ENCODE measurements around the gene USE1. TPM values are rescaled to one million over a fixed set of nuclear protein-coding genes. Genes with fewer than 3 reads are reported as not detected.

The USE1 gene
- total and polyA plus RNA-seq, 8 donors, result 23.1 to 40.9 (median 31.6) TPM

- no peak overlapping the region for H3K27ac ChIP-seq
- ATAC-seq, result no peak
- peak in 1 of 4 donors; percentile 77 for DNase-seq
- no peak for TF ChIP-seq CTCF (IDR thresholded peaks at IDR 0.05)
- peaks cover 0 to 66% of the 10 kb centered on the region in 2 donors for H3K36me3 ChIP-seq
- no peaks in the 10 kb centered on the region for H3K27me3 ChIP-seq
- intact Hi-C loops (cut with DNase I), result no loop called here
- no peak overlapping the region for H3K4me3 ChIP-seq
- no peaks in the 10 kb centered on the region for H3K9me3 ChIP-seq
- peaks cover 13 to 17% of the 10 kb centered on the region in 2 donors for H3K4me1 ChIP-seq
Measured at GRCh38 chr19:17211547-17212446, 3.4 kb upstream of the USE1 start.

- H3K27ac ChIP-seq, result no peak overlapping the region
- H3K27me3 ChIP-seq, result no peaks in the 10 kb centered on the region
- peaks cover 13 to 17% of the 10 kb centered on the region in 2 donors for H3K4me1 ChIP-seq
- intact Hi-C loops (cut with DNase I), result no loop called here
- no peak for ATAC-seq
- no peaks in the 10 kb centered on the region for H3K9me3 ChIP-seq
- H3K36me3 ChIP-seq, result peaks cover 0 to 67% of the 10 kb centered on the region in 2 donors
- DNase-seq, result no peak
- no peak for TF ChIP-seq CTCF (IDR thresholded peaks at IDR 0.05)
- H3K4me3 ChIP-seq, result no peak overlapping the region
Measured at GRCh38 chr19:17213334-17213733, 1.8 kb upstream of the USE1 start.

- H3K9me3 ChIP-seq, result no peaks in the 10 kb centered on the region
- H3K27me3 ChIP-seq, result no peaks in the 10 kb centered on the region
- TF ChIP-seq CTCF (IDR thresholded peaks at IDR 0.05), result no peak
- no peak for ATAC-seq
- H3K27ac ChIP-seq, result peak overlapping the region; percentile 86 to 96
- H3K36me3 ChIP-seq, result peaks cover 0 to 67% of the 10 kb centered on the region in 2 donors
- peaks cover 13 to 17% of the 10 kb centered on the region in 2 donors for H3K4me1 ChIP-seq
- no peak for DNase-seq
- intact Hi-C loops (cut with DNase I), result no loop called here
- peak overlapping the region; percentile 61 to 79 for H3K4me3 ChIP-seq
Measured at GRCh38 chr19:17214508-17215126, 540 bp upstream of the USE1 start.

GRCh38 chr19:17216058-17216670 is 1.0 kb downstream of the USE1 start:
- Histone ChIP-seq H3K4me1 (peaks cover 13 to 23% of the 10 kb centered on the region in 2 donors), H3K27ac (peak overlapping the region; percentile 86 to 96), H3K27me3 (no peaks in the 10 kb centered on the region), H3K36me3 (peaks cover 0 to 56% of the 10 kb centered on the region in 2 donors), H3K9me3 (no peaks in the 10 kb centered on the region), H3K4me3 (peak overlapping the region; percentile 61 to 79)
- intact Hi-C loops (cut with DNase I), result no loop called here
- ATAC-seq (no peak), DNase-seq (peak in 1 of 4 donors; percentile 75)
- TF ChIP-seq CTCF (IDR thresholded peaks at IDR 0.05), result no peak

- Histone ChIP-seq H3K9me3 (no peaks in the 10 kb centered on the region), H3K27me3 (no peaks in the 10 kb centered on the region), H3K27ac (no peak overlapping the region), H3K36me3 (peaks cover 0 to 32% of the 10 kb centered on the region in 2 donors), H3K4me3 (no peak overlapping the region), H3K4me1 (peaks cover 13 to 27% of the 10 kb centered on the region in 2 donors)
- no peak for DNase-seq
- no peak for TF ChIP-seq CTCF (IDR thresholded peaks at IDR 0.05)
- no peak for ATAC-seq
- intact Hi-C loops (cut with DNase I), result no loop called here
Measured at GRCh38 chr19:17219286-17219685, 4.1 kb downstream of the USE1 start.

Measured in left lung (tissue), 10 donors.